Measurements from ENCODE around the gene STAT4.
A peak's percentile ranks its signal among the peaks of the same experiment; 100 is the strongest.

STAT4 gene

GRCh38 chr2:191078165-191078867 is 72.5 kb downstream of the STAT4 start:
- H3K36me3 ChIP-seq (ENCODE audit: control insufficient read depth, insufficient read depth, low read length), result no peaks in the 10 kb centered on the region
- H3K27ac ChIP-seq, result no peak overlapping the region
- H3K4me1 ChIP-seq, result no peaks in the 10 kb centered on the region
- no peak overlapping the region for H3K9ac ChIP-seq
- H3K4me2 ChIP-seq (ENCODE audit: low read length), result no peak overlapping the region
- H3K79me2 ChIP-seq, result no peaks in the 10 kb centered on the region
- no peaks in the 10 kb centered on the region for H3K9me3 ChIP-seq (ENCODE audit: control insufficient read depth, low read length)
- H2AFZ ChIP-seq, result no peak overlapping the region
- TF ChIP-seq, protein P1, sequence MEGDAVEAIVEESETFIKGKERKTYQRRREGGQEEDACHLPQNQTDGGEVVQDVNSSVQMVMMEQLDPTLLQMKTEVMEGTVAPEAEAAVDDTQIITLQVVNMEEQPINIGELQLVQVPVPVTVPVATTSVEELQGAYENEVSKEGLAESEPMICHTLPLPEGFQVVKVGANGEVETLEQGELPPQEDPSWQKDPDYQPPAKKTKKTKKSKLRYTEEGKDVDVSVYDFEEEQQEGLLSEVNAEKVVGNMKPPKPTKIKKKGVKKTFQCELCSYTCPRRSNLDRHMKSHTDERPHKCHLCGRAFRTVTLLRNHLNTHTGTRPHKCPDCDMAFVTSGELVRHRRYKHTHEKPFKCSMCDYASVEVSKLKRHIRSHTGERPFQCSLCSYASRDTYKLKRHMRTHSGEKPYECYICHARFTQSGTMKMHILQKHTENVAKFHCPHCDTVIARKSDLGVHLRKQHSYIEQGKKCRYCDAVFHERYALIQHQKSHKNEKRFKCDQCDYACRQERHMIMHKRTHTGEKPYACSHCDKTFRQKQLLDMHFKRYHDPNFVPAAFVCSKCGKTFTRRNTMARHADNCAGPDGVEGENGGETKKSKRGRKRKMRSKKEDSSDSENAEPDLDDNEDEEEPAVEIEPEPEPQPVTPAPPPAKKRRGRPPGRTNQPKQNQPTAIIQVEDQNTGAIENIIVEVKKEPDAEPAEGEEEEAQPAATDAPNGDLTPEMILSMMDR (IDR thresholded peaks at IDR 0.05), result no peak
- H3K4me3 ChIP-seq (ENCODE audit: low read depth, low read length), result no peak overlapping the region
- H3K27me3 ChIP-seq (ENCODE audit: control insufficient read depth, insufficient read depth, low read length), result no peaks in the 10 kb centered on the region

GRCh38 chr2:191070276-191070675 is 80.5 kb downstream of the STAT4 start:
- Histone ChIP-seq H3K79me2 (no peaks in the 10 kb centered on the region), H3K4me2 (ENCODE audit: low read length) (no peak overlapping the region), H3K27me3 (ENCODE audit: control insufficient read depth, insufficient read depth, low read length) (no peaks in the 10 kb centered on the region), H3K9me3 (ENCODE audit: control insufficient read depth, low read length) (no peaks in the 10 kb centered on the region), H3K27ac (no peak overlapping the region), H3K4me3 (ENCODE audit: low read depth, low read length) (no peak overlapping the region), H3K4me1 (peaks cover 7% of the 10 kb centered on the region), H3K36me3 (ENCODE audit: control insufficient read depth, insufficient read depth, low read length) (no peaks in the 10 kb centered on the region), H3K9ac (no peak overlapping the region), H2AFZ (no peak overlapping the region)
- TF ChIP-seq, protein P1 (IDR thresholded peaks at IDR 0.05), result no peak

DNA sequence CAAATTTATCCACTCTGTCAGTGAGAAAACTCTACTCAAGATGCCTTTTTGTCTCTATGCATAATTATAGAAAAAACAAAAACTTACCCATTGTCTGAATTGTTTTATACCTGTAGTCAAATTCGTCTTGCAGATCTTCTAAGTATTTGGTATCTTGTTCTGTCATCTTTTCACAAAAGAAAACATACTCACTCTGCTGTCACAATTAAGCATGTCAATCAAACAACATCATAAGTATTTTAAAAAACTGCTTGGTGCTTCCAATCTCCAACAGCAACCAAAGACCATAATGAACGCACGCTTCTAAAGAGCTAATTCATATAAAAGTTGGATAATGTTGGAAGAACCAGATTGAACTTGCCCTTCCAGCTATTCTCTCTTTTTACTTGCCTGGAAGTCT is 81.2 kb downstream of the STAT4 start:
- H3K79me2 ChIP-seq, result no peaks in the 10 kb centered on the region
- no peak overlapping the region for H3K9ac ChIP-seq
- TF ChIP-seq, protein P1 (IDR thresholded peaks at IDR 0.05), result no peak
- no peaks in the 10 kb centered on the region for H3K36me3 ChIP-seq (ENCODE audit: control insufficient read depth, insufficient read depth, low read length)
- H2AFZ ChIP-seq, result no peak overlapping the region
- H3K27ac ChIP-seq, result no peak overlapping the region
- no peaks in the 10 kb centered on the region for H3K9me3 ChIP-seq (ENCODE audit: control insufficient read depth, low read length)
- H3K4me1 ChIP-seq, result peaks cover 7% of the 10 kb centered on the region
- no peaks in the 10 kb centered on the region for H3K27me3 ChIP-seq (ENCODE audit: control insufficient read depth, insufficient read depth, low read length)
- H3K4me2 ChIP-seq (ENCODE audit: low read length), result no peak overlapping the region
- H3K4me3 ChIP-seq (ENCODE audit: low read depth, low read length), result no peak overlapping the region

DNA sequence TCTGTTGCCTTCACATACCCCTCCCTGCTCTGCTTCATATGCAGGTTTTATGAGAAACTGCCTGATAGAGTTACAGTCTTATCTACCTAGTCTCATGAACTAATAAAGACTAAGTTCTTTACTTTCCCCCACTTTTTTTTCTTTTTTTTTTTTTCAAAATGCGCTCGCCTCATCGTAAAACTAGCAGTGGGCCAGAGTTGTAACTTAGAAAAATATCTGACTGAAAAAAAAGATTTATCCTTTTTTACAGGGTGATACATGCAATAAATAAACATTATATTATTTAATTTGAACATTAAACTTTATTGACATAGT is 83.9 kb downstream of the STAT4 start:
- H3K79me2 ChIP-seq, result no peaks in the 10 kb centered on the region
- H3K9ac ChIP-seq, result no peak overlapping the region
- H3K4me2 ChIP-seq (ENCODE audit: low read length), result peak overlapping the region; percentile 22
- H3K4me1 ChIP-seq, result peaks cover 7% of the 10 kb centered on the region
- no peak overlapping the region for H2AFZ ChIP-seq
- H3K27ac ChIP-seq, result peak overlapping the region; percentile 18
- H3K9me3 ChIP-seq (ENCODE audit: control insufficient read depth, low read length), result no peaks in the 10 kb centered on the region
- no peaks in the 10 kb centered on the region for H3K36me3 ChIP-seq (ENCODE audit: control insufficient read depth, insufficient read depth, low read length)
- H3K27me3 ChIP-seq (ENCODE audit: control insufficient read depth, insufficient read depth, low read length), result no peaks in the 10 kb centered on the region
- TF ChIP-seq, protein P1 (IDR thresholded peaks at IDR 0.05), result no peak
- no peak overlapping the region for H3K4me3 ChIP-seq (ENCODE audit: low read depth, low read length)

Data from parathyroid adenoma (tissue), 2 donors.